NB4 (cell line): Measurements from ENCODE around the gene AUTS2.
"Not testable (repeated sequence)": the region's sequence is repeated elsewhere in the genome, so short reads cannot be mapped to it uniquely, and the experiment has no call there.

Source experiments
- DNase-seq: peaks from one replicate; pipeline ENCODE4 v3.0.0; 2010; ENCODE audit warnings: low read depth
- H3K4me3 ChIP-seq: one replicate; pipeline ENCODE4 v1.5.1; 2011; ENCODE audit warnings: mild to moderate bottlenecking, low read depth, low read length, moderate library complexity
- CTCF ChIP-seq: IDR thresholded peaks from one replicate; pipeline ENCODE4 v1.5.1; 2012; ENCODE audit warnings: low read depth, low read length
- MYC ChIP-seq: IDR thresholded peaks from 2 replicates; pipeline ENCODE4 v1.6.1; 2011; ENCODE audit warnings: low read depth, low read length
- POLR2A ChIP-seq: IDR thresholded peaks from 2 replicates; pipeline ENCODE4 v1.6.1; 2011; ENCODE audit warnings: mild to moderate bottlenecking; ENCODE audit not compliant: insufficient read length; ENCODE audit errors: extremely low read depth
- TF ChIP-seq, protein P1 (sequence below): IDR thresholded peaks from 2 replicates; pipeline ENCODE4 v1.6.1; 2011; ENCODE audit warnings: low read depth, low read length

The AUTS2 gene

DNA sequence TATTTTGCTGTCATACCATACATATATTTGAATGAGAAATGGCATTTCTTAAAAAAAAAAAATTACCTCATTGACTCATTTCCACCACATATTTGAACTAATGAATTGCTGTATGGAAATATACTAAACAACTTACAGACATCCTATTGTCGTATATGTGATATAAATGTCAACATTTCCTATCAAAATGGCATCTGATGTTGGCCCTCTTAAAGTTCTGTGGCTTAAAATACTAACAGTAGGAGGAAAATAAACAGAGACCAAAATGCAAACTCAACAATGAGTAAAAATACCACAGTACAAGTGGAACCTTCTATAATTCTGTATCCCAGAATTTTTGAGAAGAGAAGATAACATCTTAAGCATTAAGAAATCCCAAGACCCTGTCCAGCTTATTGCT, 1128.0 kb downstream of the AUTS2 start:
- TF ChIP-seq MYC = no peak
- TF ChIP-seq, protein P1, sequence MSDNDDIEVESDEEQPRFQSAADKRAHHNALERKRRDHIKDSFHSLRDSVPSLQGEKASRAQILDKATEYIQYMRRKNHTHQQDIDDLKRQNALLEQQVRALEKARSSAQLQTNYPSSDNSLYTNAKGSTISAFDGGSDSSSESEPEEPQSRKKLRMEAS = no peak
- TF ChIP-seq CTCF = no peak
- no peak for TF ChIP-seq POLR2A
- H3K4me3 ChIP-seq = no peak overlapping the region

GRCh38 chr7:70726951-70727378, 1128.7 kb downstream of the AUTS2 start:
- TF ChIP-seq POLR2A (no peak), MYC (no peak), CTCF (no peak)
- TF ChIP-seq, protein P1 = no peak
- H3K4me3 ChIP-seq = no peak overlapping the region
- no peak for DNase-seq

More for the DNA sequence above, 1128.0 kb downstream of the AUTS2 start:
- DNase-seq = no peak

DNA sequence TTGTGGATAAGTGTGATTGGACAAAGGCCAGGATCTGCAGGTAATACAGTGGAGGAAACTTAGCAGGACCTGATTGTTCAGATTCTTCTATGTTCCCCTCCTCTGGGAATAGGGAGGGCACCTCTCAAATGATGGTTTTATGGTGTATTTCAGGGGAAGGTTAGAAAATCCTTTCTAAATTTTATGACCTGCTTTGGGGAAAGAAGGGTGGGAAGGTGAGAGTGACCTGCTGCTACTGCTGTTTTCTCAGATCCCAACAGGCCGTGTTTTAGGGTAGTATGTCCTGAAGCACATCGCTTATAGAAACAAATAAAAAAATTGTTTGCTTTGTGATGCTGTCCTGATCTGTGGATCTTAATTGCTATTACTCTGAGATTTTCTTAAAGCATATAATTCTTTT, 1129.6 kb downstream of the AUTS2 start:
- no peak for TF ChIP-seq CTCF
- TF ChIP-seq POLR2A = no peak
- no peak for TF ChIP-seq MYC
- TF ChIP-seq, protein P1 = no peak
- H3K4me3 ChIP-seq = no peak overlapping the region
- no peak for DNase-seq

DNA sequence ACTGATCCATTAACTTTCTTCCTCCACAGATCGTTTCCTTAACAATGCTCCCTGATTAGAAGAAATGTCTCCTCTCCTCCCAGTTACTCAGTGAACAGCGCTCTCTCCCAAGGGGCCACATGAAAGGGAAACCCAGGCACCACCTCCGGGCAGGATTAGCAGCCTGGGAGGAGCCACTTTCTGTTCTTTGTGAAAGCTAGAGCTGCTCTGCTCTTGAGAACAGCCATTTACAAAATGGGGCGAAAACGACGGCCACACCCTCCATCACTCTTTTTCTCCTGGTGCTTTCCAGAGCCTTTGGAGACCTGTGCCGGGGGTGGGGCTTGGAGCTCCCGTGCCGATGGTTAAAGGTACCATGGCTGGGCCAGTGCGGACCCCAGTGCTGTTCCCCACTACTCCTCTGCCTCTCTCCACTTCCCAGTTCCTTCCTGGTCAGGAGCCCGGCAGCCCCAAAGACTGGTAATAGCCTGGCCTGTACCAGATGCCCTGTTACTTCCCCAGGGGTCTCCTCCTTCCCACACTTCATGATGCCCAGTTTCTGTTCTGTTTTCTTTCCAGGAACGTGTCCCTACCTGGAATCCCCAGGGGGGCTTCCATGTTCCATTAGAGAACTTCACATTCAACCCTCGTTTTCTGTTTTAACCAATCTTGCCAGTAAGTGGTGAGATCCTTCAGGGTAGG, 1130.7 kb downstream of the AUTS2 start:
- no peak for TF ChIP-seq CTCF
- TF ChIP-seq, protein P1 = no peak
- no peak for TF ChIP-seq MYC
- no peak for TF ChIP-seq POLR2A
- no peak for DNase-seq
- H3K4me3 ChIP-seq = no peak overlapping the region

DNA sequence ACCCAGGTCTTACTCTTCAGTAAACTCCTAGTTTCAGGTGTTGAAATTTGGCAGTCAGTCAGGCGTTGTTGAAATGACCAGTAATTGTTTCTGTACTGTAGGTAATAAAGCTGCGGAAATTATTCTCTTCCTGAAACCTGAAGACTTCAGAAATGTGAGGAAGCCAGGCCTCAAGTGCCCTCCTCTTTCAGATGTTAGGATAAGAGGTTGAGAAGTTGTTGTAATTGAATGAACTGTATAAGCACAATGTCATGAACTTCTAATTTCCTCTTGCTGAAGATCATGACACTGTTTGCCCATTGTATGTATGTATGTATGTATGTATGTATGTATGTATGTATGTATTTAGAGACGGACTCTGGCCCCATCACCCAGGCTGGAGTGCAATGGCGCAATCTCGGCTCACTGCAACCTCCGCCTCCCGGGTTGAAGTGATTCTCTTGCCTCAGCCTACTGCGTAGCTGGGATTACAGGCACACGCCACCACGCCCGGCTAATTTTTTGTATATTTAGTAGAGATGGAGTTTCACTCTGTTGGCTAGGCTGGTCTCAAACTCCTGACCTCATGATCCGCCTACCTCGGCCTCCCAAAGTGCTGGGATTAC, 1131.4 kb downstream of the AUTS2 start:
- H3K4me3 ChIP-seq, DNase-seq: not testable (repeated sequence)

- H3K4me3 ChIP-seq = no peak overlapping the region
- DNase-seq = no peak
- TF ChIP-seq MYC = no peak
Observed at GRCh38 chr7:70730451-70731110, 1132.3 kb downstream of the AUTS2 start.
